Kidney tubule cell (primary cell): ENCODE measurements around the gene CELF4.
"Not testable (repeated sequence)": the region's sequence is repeated elsewhere in the genome, so short reads cannot be mapped to it uniquely, and the experiment has no call there.

Source experiments
- DNase-seq: peaks from one replicate; pipeline ENCODE4 v3.0.0-alpha.2; 2018; ENCODE audit warnings: low spot score

Gene CELF4

GRCh38 chr18:37464257-37464656 is 101.3 kb downstream of the CELF4 start:
- DNase-seq, result no peak

- DNase-seq, result not testable (repeated sequence)
Observed at GRCh38 chr18:37461329-37461728, 104.3 kb downstream of the CELF4 start.

- DNase-seq, result no peak
Observed at GRCh38 chr18:37460604-37461003, 105.0 kb downstream of the CELF4 start.

- DNase-seq, result no peak
Observed at GRCh38 chr18:37458697-37459096, 106.9 kb downstream of the CELF4 start.

GRCh38 chr18:37457753-37458152 is 107.8 kb downstream of the CELF4 start:
- no peak for DNase-seq

- no peak for DNase-seq
Observed at GRCh38 chr18:37457341-37457740, 108.3 kb downstream of the CELF4 start.

GRCh38 chr18:37456873-37457272 is 108.7 kb downstream of the CELF4 start:
- DNase-seq, result no peak

GRCh38 chr18:37456395-37456794 is 109.2 kb downstream of the CELF4 start:
- DNase-seq, result no peak

- DNase-seq, result no peak
Observed at GRCh38 chr18:37453752-37454151, 111.8 kb downstream of the CELF4 start.

GRCh38 chr18:37452682-37453385 is 112.8 kb downstream of the CELF4 start:
- DNase-seq, result peak; percentile 55

- no peak for DNase-seq
Observed at GRCh38 chr18:37452015-37452414, 113.6 kb downstream of the CELF4 start.

GRCh38 chr18:37451239-37451825 is 114.3 kb downstream of the CELF4 start:
- DNase-seq, result no peak

GRCh38 chr18:37450434-37451132 is 115.0 kb downstream of the CELF4 start:
- peak; percentile 7 for DNase-seq

- DNase-seq, result no peak
Observed at GRCh38 chr18:37449618-37450017, 116.0 kb downstream of the CELF4 start.

GRCh38 chr18:37448946-37449345 is 116.7 kb downstream of the CELF4 start:
- no peak for DNase-seq

GRCh38 chr18:37447962-37448888 is 117.4 kb downstream of the CELF4 start:
- DNase-seq, result no peak

GRCh38 chr18:37445836-37446235 is 119.8 kb downstream of the CELF4 start:
- DNase-seq, result no peak

GRCh38 chr18:37445368-37445767 is 120.2 kb downstream of the CELF4 start:
- DNase-seq, result peak; percentile 17

- DNase-seq, result no peak
Observed at GRCh38 chr18:37443325-37444055, 122.1 kb downstream of the CELF4 start.

- DNase-seq, result no peak
Observed at GRCh38 chr18:37442477-37442876, 123.1 kb downstream of the CELF4 start.

- no peak for DNase-seq
Observed at GRCh38 chr18:37441821-37442220, 123.8 kb downstream of the CELF4 start.

- DNase-seq, result no peak
Observed at GRCh38 chr18:37440206-37440605, 125.4 kb downstream of the CELF4 start.
